Effector memory CD8-positive, alpha-beta T cell (primary cell): ENCODE data around the gene MAP3K5.
"Not testable (repeated sequence)": the region's sequence is repeated elsewhere in the genome, so short reads cannot be mapped to it uniquely, and the experiment has no call there.

ENCODE experiments used
- ATAC-seq: fragments of 150-1000 bp; cut with Tn5 transposase; replicated peaks from 2 replicates; pipeline ENCODE4 v1.10.0; 2021; ENCODE audit warnings: mild to moderate bottlenecking, moderate library complexity
- DNase-seq, 3 experiments: peaks; one replicate each; pipeline ENCODE4 v3.0.0; 2021
- H3K27ac Mint-ChIP-seq, 2 donors: one replicate each; pipeline ENCODE4 v1.8.0; 2022; ENCODE audit warnings: mild to moderate bottlenecking in 2 of 2, mixed read lengths in 2 of 2, moderate library complexity in 2 of 2
- H3K27me3 Mint-ChIP-seq, 2 donors: one replicate each; pipeline ENCODE4 v1.8.0; 2022; ENCODE audit warnings: mixed read lengths in 2 of 2
- H3K36me3 Mint-ChIP-seq: one replicate; pipeline ENCODE4 v1.8.0; 2022; ENCODE audit warnings: mild to moderate bottlenecking, moderate library complexity, mixed read lengths; ENCODE audit not compliant: insufficient read depth
- H3K4me1 Mint-ChIP-seq, 2 donors: one replicate each; pipeline ENCODE4 v1.8.0; 2022; ENCODE audit warnings: low read depth in 2 of 2, mixed read lengths in 2 of 2
- H3K4me3 Mint-ChIP-seq, 2 donors: one replicate each; pipeline ENCODE4 v1.8.0; 2022; ENCODE audit warnings: mild to moderate bottlenecking in 2 of 2, mixed read lengths in 2 of 2, moderate library complexity in 2 of 2
- H3K9me3 Mint-ChIP-seq, 2 donors: one replicate each; pipeline ENCODE4 v1.8.0; 2022; ENCODE audit warnings: mixed read lengths in 2 of 2

The MAP3K5 gene

GRCh38 chr6:136763255-136763654 lies 29.0 kb downstream of the MAP3K5 start:
- peak overlapping the region; percentile 91 to 96 for H3K27ac Mint-ChIP-seq
- H3K9me3 Mint-ChIP-seq, result no peaks in the 10 kb centered on the region
- no peak for DNase-seq
- ATAC-seq, result no peak
- H3K36me3 Mint-ChIP-seq, result peaks cover 23% of the 10 kb centered on the region
- peaks cover 65 to 69% of the 10 kb centered on the region in 2 donors for H3K4me1 Mint-ChIP-seq
- H3K4me3 Mint-ChIP-seq, result peak overlapping the region; percentile 78 to 82
- no peaks in the 10 kb centered on the region for H3K27me3 Mint-ChIP-seq

GRCh38 chr6:136762022-136762975 lies 30.0 kb downstream of the MAP3K5 start:
- ATAC-seq (no peak), DNase-seq (no peak)
- H3K4me1 Mint-ChIP-seq, result peaks cover 56 to 59% of the 10 kb centered on the region in 2 donors
- H3K9me3 Mint-ChIP-seq, result no peaks in the 10 kb centered on the region
- peaks cover 23% of the 10 kb centered on the region for H3K36me3 Mint-ChIP-seq
- peak overlapping the region; percentile 78 to 82 for H3K4me3 Mint-ChIP-seq
- no peaks in the 10 kb centered on the region for H3K27me3 Mint-ChIP-seq
- H3K27ac Mint-ChIP-seq, result peak overlapping the region; percentile 69 to 96

- ATAC-seq (peak; percentile 62), DNase-seq (peak; percentile 16 to 22 (median 18))
- peaks cover 59 to 61% of the 10 kb centered on the region in 2 donors for H3K4me1 Mint-ChIP-seq
- peaks cover 23% of the 10 kb centered on the region for H3K36me3 Mint-ChIP-seq
- H3K9me3 Mint-ChIP-seq, result no peaks in the 10 kb centered on the region
- no peaks in the 10 kb centered on the region for H3K27me3 Mint-ChIP-seq
- H3K4me3 Mint-ChIP-seq, result peak overlapping the region; percentile 78 to 82
- H3K27ac Mint-ChIP-seq, result peak overlapping the region; percentile 69 to 96
These were observed 30.9 kb downstream of the MAP3K5 start for GRCh38 chr6:136761227-136761922.

GRCh38 chr6:136760781-136761180 lies 31.5 kb downstream of the MAP3K5 start:
- peak; percentile 10 for ATAC-seq
- peaks cover 57 to 60% of the 10 kb centered on the region in 2 donors for H3K4me1 Mint-ChIP-seq

GRCh38 chr6:136757150-136757549 lies 35.1 kb downstream of the MAP3K5 start:
- DNase-seq, result no peak
- H3K27ac Mint-ChIP-seq, result peak overlapping the region; percentile 42 to 78
- no peak for ATAC-seq
- H3K4me3 Mint-ChIP-seq, result peak overlapping the region in 1 of 2 donors; percentile 54
- no peaks in the 10 kb centered on the region for H3K27me3 Mint-ChIP-seq
- H3K4me1 Mint-ChIP-seq, result peaks cover 53 to 60% of the 10 kb centered on the region in 2 donors
- peaks cover 22% of the 10 kb centered on the region for H3K36me3 Mint-ChIP-seq
- H3K9me3 Mint-ChIP-seq, result no peaks in the 10 kb centered on the region

More at GRCh38 chr6:136760781-136761180, 31.5 kb downstream of the MAP3K5 start:
- not testable (repeated sequence) for H3K9me3 Mint-ChIP-seq, H3K27me3 Mint-ChIP-seq, DNase-seq
- Mint-ChIP-seq H3K36me3 (peaks cover 25% of the 10 kb centered on the region), H3K27ac (peak overlapping the region; percentile 69 to 96), H3K4me3 (peak overlapping the region; percentile 78 to 82)

- Mint-ChIP-seq H3K9me3 (no peaks in the 10 kb centered on the region), H3K27ac (peak overlapping the region; percentile 62 to 78), H3K4me1 (peaks cover 59 to 65% of the 10 kb centered on the region in 2 donors), H3K4me3 (peak overlapping the region in 1 of 2 donors; percentile 37), H3K27me3 (no peaks in the 10 kb centered on the region), H3K36me3 (peaks cover 11% of the 10 kb centered on the region)
- no peak for ATAC-seq
- DNase-seq, result no peak
These were observed 37.5 kb downstream of the MAP3K5 start for GRCh38 chr6:136754820-136755219.

GRCh38 chr6:136753624-136754023 lies 38.7 kb downstream of the MAP3K5 start:
- DNase-seq, result peak; percentile 54 to 61 (median 57)
- Mint-ChIP-seq H3K4me3 (peak overlapping the region; percentile 58 to 81), H3K27me3 (no peaks in the 10 kb centered on the region), H3K9me3 (no peaks in the 10 kb centered on the region), H3K36me3 (peaks cover 11% of the 10 kb centered on the region), H3K27ac (peak overlapping the region; percentile 91), H3K4me1 (peaks cover 68 to 69% of the 10 kb centered on the region in 2 donors)
- peak; percentile 92 for ATAC-seq

GRCh38 chr6:136752554-136752953 lies 39.7 kb downstream of the MAP3K5 start:
- ATAC-seq (no peak), DNase-seq (no peak)
- H3K36me3 Mint-ChIP-seq, result peaks cover 11% of the 10 kb centered on the region
- H3K27me3 Mint-ChIP-seq, result no peaks in the 10 kb centered on the region
- H3K27ac Mint-ChIP-seq, result peak overlapping the region; percentile 91
- H3K4me1 Mint-ChIP-seq, result peaks cover 68 to 73% of the 10 kb centered on the region in 2 donors
- H3K4me3 Mint-ChIP-seq, result peak overlapping the region; percentile 58 to 81
- H3K9me3 Mint-ChIP-seq, result no peaks in the 10 kb centered on the region

GRCh38 chr6:136751991-136752390 lies 40.3 kb downstream of the MAP3K5 start:
- ATAC-seq (no peak), DNase-seq (no peak)
- Mint-ChIP-seq H3K9me3 (no peaks in the 10 kb centered on the region), H3K27ac (peak overlapping the region; percentile 91), H3K36me3 (peaks cover 11% of the 10 kb centered on the region), H3K27me3 (no peaks in the 10 kb centered on the region), H3K4me1 (peaks cover 71 to 72% of the 10 kb centered on the region in 2 donors), H3K4me3 (peak overlapping the region; percentile 58 to 81)

- Mint-ChIP-seq H3K27me3 (no peaks in the 10 kb centered on the region), H3K4me1 (peaks cover 69 to 70% of the 10 kb centered on the region in 2 donors), H3K4me3 (peak overlapping the region; percentile 58 to 81), H3K36me3 (peaks cover 11% of the 10 kb centered on the region), H3K9me3 (no peaks in the 10 kb centered on the region), H3K27ac (peak overlapping the region; percentile 91)
- DNase-seq (peak in 1 of 3 experiments; percentile 22), ATAC-seq (peak; percentile 55)
These were observed 40.7 kb downstream of the MAP3K5 start for GRCh38 chr6:136751522-136751956.

GRCh38 chr6:136750696-136751521 lies 41.4 kb downstream of the MAP3K5 start:
- Mint-ChIP-seq H3K9me3 (no peaks in the 10 kb centered on the region), H3K27me3 (no peaks in the 10 kb centered on the region), H3K27ac (peak overlapping the region; percentile 91), H3K4me3 (peak overlapping the region; percentile 58 to 81), H3K4me1 (peaks cover 67 to 72% of the 10 kb centered on the region in 2 donors), H3K36me3 (peaks cover 11% of the 10 kb centered on the region)
- ATAC-seq (no peak), DNase-seq (no peak)

- Mint-ChIP-seq H3K27me3 (no peaks in the 10 kb centered on the region), H3K4me1 (peaks cover 61 to 64% of the 10 kb centered on the region in 2 donors), H3K4me3 (peak overlapping the region in 1 of 2 donors; percentile 58), H3K27ac (peak overlapping the region; percentile 91), H3K9me3 (no peaks in the 10 kb centered on the region), H3K36me3 (peaks cover 7% of the 10 kb centered on the region)
- DNase-seq, result no peak
- ATAC-seq, result no peak
These were observed 42.8 kb downstream of the MAP3K5 start for GRCh38 chr6:136749359-136749997.
